SHP77 treated with DMSO at 0.1 percent for 48 hours (cell line): ENCODE data around the gene HOXB6.

Experiments used
- DNase-seq: peaks from one replicate; lab custom pipeline; 2025; lab: John Stamatoyannopoulos, UW

The HOXB6 gene

GRCh38 chr17:48552466-48553189 lies 52.2 kb downstream of the HOXB6 start:
- no peak for DNase-seq

- DNase-seq: no peak
These were observed 53.0 kb downstream of the HOXB6 start for GRCh38 chr17:48551596-48552465.

- no peak for DNase-seq
These were observed 53.6 kb downstream of the HOXB6 start for GRCh38 chr17:48551214-48551555.

- DNase-seq: no peak
These were observed 54.1 kb downstream of the HOXB6 start for GRCh38 chr17:48550502-48551213.

- no peak for DNase-seq
These were observed 54.8 kb downstream of the HOXB6 start for GRCh38 chr17:48549914-48550501.

- no peak for DNase-seq
These were observed 55.5 kb downstream of the HOXB6 start for GRCh38 chr17:48549281-48549630.

- no peak for DNase-seq
These were observed 56.1 kb downstream of the HOXB6 start for GRCh38 chr17:48548523-48549280.

GRCh38 chr17:48547808-48548522 lies 56.8 kb downstream of the HOXB6 start:
- no peak for DNase-seq

- no peak for DNase-seq
These were observed 57.6 kb downstream of the HOXB6 start for GRCh38 chr17:48546924-48547807.

- no peak for DNase-seq
These were observed 58.5 kb downstream of the HOXB6 start for GRCh38 chr17:48546137-48546923.
